ENCODE measurements around the gene PSORS1C2. TPM values are rescaled to one million over a fixed set of nuclear protein-coding genes. Genes with fewer than 3 reads are reported as not detected.

PSORS1C2 gene
- total RNA-seq, 4 donors from 2014 or later = not detected

DNA sequence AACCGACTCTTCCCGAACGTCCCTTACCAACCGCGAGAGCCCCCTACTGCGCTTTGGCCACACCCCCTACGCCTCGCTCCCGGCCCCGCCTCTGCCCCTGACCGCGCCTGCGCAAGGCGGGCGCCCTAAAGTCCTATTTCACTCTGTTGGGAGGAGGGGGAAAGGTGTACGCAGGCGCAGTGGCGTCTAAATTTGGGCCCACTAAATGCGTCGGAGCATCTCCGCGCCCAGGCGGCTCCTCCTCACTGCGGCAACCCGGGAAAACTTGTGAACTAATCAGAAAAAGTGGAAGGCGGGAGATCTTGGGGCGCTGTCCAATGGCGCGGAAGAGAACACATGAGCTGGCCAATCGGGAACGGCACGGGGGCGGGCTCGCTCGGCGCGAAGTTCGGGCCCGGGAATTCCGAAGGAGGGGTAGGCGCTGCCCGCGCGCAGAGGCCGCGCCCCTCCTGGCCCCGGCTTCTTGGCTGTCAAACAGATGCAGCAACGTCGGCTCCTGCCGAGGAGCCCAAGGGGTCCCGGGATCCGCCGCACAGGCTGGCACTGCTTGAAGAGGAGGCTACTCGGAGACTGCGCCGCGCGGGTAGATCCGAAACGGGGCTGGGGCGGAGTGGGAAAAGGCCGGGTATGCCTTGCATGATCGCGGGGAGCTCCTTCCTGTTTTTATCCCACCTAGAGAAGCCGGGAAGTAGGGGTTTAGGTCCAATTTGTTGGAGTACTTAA, 19.4 kb upstream of the PSORS1C2 start, which contains the start of gene TCF19:
TCF19 (plus strand) TSS at position 450 of the 723 bp plus-strand sequence. CDS start 881 bp downstream, outside the sequence.
- H3K9me3 ChIP-seq = no peaks in the 10 kb centered on the region
- H3K4me3 ChIP-seq (replicated peaks in 1 of 3) = peak within 1 kb of the TSS; percentile 27 to 54 (median 51)
- TF ChIP-seq, protein P1, sequence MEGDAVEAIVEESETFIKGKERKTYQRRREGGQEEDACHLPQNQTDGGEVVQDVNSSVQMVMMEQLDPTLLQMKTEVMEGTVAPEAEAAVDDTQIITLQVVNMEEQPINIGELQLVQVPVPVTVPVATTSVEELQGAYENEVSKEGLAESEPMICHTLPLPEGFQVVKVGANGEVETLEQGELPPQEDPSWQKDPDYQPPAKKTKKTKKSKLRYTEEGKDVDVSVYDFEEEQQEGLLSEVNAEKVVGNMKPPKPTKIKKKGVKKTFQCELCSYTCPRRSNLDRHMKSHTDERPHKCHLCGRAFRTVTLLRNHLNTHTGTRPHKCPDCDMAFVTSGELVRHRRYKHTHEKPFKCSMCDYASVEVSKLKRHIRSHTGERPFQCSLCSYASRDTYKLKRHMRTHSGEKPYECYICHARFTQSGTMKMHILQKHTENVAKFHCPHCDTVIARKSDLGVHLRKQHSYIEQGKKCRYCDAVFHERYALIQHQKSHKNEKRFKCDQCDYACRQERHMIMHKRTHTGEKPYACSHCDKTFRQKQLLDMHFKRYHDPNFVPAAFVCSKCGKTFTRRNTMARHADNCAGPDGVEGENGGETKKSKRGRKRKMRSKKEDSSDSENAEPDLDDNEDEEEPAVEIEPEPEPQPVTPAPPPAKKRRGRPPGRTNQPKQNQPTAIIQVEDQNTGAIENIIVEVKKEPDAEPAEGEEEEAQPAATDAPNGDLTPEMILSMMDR (IDR thresholded peaks at IDR 0.05) = no peak
- peak in 1 of 2 donors; percentile 54 for TF ChIP-seq POLR2A (IDR thresholded peaks at IDR 0.05)
- peak within 1 kb of the TSS in 2 of 3 donors; percentile 42 to 65 for H3K27ac ChIP-seq
- 0 to 1% methylated on average over 46 of the region's 65 CpGs for whole genome bisulfite sequencing, 2 donors
- peak; percentile 99 for DNase-seq
- H3K27me3 ChIP-seq = no peaks in the 10 kb centered on the region
- intact Hi-C loops (cut with DNase I) = no loop called here
- H3K36me3 ChIP-seq = peaks cover 0 to 3% of the 10 kb centered on the region in 2 donors
- H3K4me1 ChIP-seq = peaks cover 8 to 24% of the 10 kb centered on the region in 2 donors

GRCh38 chr6:31157513-31158139, 18.8 kb upstream of the PSORS1C2 start, which contains the start of gene CCHCR1:
TSS of gene CCHCR1 (minus strand) at chr6:31157802. CDS start at chr6:31157600, 202 bp downstream.
- peaks cover 8 to 24% of the 10 kb centered on the region in 2 donors for H3K4me1 ChIP-seq
- peaks cover 0 to 3% of the 10 kb centered on the region in 2 donors for H3K36me3 ChIP-seq
- no peaks in the 10 kb centered on the region for H3K9me3 ChIP-seq
- H3K27ac ChIP-seq = peak within 1 kb of the TSS in 2 of 3 donors; percentile 42 to 65
- TF ChIP-seq, protein P1 (IDR thresholded peaks at IDR 0.05) = no peak
- no peak for TF ChIP-seq POLR2A (IDR thresholded peaks at IDR 0.05)
- H3K4me3 ChIP-seq (replicated peaks in 1 of 3) = peak within 1 kb of the TSS; percentile 27 to 54 (median 51)
- no peaks in the 10 kb centered on the region for H3K27me3 ChIP-seq
- DNase-seq = no peak
- 7 to 9% methylated on average over 14 of the region's 14 CpGs for WGBS, 2 donors
- intact Hi-C loops (cut with DNase I) = no loop called here

DNA sequence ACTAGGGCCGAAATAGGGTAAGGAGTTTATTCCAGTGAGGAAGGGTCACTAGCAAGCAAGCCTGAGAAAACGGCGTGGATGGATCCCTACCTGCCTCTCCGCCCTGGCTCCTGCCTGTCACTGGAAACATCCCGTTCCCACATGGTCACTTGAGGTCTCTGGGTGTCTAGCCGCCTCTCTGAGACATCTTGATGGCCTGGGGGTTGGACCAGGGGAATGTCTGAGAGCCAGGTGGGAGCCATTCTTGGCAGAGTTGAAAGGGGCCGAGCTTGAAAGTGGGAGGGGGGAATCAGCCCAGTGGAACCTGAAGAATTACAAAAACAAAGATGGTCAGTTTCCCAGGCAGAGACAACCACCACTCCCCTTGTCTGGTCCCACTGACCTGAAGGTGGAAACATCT, 17.8 kb upstream of the PSORS1C2 start:
- Histone ChIP-seq H3K27ac (no peak overlapping the region), H3K36me3 (peaks cover 0 to 3% of the 10 kb centered on the region in 2 donors), H3K27me3 (no peaks in the 10 kb centered on the region), H3K4me3 (replicated peaks in 1 of 3) (no peak overlapping the region), H3K9me3 (no peaks in the 10 kb centered on the region), H3K4me1 (peaks cover 8 to 24% of the 10 kb centered on the region in 2 donors)
- peak; percentile 20 to 27 for DNase-seq
- 62 to 69% methylated on average over 7 of the region's 7 CpGs for WGBS, 2 donors
- TF ChIP-seq, protein P1 (IDR thresholded peaks at IDR 0.05) = no peak
- no peak for TF ChIP-seq POLR2A (IDR thresholded peaks at IDR 0.05)
- intact Hi-C loops (cut with DNase I) = no loop called here

- H3K4me3 ChIP-seq (replicated peaks in 1 of 3) = no peak overlapping the region
- H3K4me1 ChIP-seq = peaks cover 8 to 22% of the 10 kb centered on the region in 2 donors
- DNase-seq = no peak
- no peaks in the 10 kb centered on the region for H3K9me3 ChIP-seq
- H3K27me3 ChIP-seq = no peaks in the 10 kb centered on the region
- intact Hi-C loops (cut with DNase I) = no loop called here
- H3K36me3 ChIP-seq = peaks cover 0 to 8% of the 10 kb centered on the region in 2 donors
- H3K27ac ChIP-seq = no peak overlapping the region
- WGBS, 2 donors = 82 to 96% methylated on average over 15 of the region's 15 CpGs
- TF ChIP-seq, protein P1 (IDR thresholded peaks at IDR 0.05) = no peak
- no peak for TF ChIP-seq POLR2A (IDR thresholded peaks at IDR 0.05)
These were observed 15.6 kb upstream of the PSORS1C2 start for GRCh38 chr6:31154436-31154835.
